MV-4-11 (cell line): ENCODE measurements around the gene SLC38A4.
"Not testable (repeated sequence)": the region's sequence is repeated elsewhere in the genome, so short reads cannot be mapped to it uniquely, and the experiment has no call there.

Source experiments
- DNase-seq: peaks from one replicate; lab custom pipeline; 2025; lab: John Stamatoyannopoulos, UW

Gene SLC38A4, protein sequence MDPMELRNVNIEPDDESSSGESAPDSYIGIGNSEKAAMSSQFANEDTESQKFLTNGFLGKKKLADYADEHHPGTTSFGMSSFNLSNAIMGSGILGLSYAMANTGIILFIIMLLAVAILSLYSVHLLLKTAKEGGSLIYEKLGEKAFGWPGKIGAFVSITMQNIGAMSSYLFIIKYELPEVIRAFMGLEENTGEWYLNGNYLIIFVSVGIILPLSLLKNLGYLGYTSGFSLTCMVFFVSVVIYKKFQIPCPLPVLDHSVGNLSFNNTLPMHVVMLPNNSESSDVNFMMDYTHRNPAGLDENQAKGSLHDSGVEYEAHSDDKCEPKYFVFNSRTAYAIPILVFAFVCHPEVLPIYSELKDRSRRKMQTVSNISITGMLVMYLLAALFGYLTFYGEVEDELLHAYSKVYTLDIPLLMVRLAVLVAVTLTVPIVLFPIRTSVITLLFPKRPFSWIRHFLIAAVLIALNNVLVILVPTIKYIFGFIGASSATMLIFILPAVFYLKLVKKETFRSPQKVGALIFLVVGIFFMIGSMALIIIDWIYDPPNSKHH

DNA sequence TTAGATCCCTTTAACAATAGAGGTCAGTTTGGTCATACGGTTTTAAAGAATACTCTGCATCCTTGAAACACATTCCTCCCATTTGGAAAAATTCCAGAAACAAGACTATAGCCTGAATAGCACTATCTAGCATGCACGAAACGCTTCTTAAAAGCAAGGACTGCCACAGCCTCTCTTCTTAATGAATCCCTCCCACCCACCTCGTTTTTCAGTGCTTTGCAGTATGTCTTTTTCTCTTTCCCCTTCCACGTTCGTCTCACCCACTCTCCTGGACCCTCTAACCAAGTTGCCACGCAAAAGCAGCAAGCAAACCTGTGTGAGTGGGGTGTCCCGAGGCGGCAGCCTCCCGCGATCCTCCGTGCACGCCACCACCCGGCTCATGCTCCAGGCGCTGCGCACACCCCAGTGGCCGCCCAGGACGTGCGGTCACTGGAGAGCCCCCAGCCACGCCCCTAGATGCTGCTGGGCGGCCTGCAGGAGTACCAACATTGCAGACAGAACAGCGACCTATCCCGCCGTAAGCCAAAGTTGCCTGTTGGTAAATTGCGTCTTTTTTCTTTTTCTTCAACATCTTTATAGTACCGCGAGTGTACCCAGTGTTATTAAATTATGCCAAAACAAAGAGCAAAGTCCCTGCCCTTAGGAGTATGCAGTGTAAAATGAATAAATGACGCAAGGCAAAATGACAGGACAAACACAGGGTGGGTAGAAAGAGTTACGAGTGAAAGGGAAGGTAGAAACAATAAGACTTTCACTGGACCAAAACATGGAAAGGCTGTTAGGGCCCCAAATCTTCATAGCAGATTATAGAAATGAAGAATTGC lies at the start of gene SLC38A4:
Gene SLC38A4 (minus strand): TSS at position 407 of the 824 bp plus-strand sequence. CDS start 32,926 bp downstream, outside the sequence.
- DNase-seq: no peak

DNA sequence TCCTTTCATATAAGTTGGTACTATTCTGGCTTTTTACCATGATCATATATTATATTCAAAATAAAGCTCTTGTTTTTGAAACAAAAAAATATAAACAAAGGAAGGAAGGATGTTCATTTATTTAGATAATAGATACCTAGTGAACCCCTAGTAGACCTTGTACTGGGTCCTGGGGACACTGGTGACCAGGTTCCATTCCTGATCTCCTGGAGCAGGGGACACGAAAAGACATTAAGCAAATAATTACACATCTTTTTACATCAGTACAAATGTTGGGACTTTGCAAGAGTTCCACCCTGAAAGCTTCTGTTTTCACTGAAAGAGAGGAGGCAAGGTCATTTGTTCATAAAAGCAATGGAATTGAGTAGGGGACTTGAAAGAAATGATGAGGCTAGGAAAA lies 49.3 kb upstream of the SLC38A4 start:
- no peak for DNase-seq

DNA sequence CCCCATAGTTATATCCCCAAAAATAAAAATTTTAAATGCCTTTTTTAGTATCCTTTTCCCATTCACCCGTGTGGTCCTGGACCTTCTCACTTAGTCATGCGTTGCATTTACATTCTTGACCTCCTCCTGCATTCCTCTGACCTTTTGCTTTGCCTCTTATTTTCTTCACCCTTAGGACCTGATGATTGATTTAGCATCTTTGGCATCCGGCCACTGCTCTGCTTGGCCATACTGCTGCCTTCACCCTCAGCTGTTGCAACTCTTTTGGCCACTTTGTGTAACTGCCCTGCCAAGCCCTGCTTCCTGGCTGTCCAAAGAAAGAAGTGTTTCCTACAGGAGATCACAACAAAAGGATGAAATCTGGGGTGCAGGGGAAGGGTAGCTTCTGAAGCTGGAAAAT lies 48.8 kb upstream of the SLC38A4 start:
- no peak for DNase-seq

DNA sequence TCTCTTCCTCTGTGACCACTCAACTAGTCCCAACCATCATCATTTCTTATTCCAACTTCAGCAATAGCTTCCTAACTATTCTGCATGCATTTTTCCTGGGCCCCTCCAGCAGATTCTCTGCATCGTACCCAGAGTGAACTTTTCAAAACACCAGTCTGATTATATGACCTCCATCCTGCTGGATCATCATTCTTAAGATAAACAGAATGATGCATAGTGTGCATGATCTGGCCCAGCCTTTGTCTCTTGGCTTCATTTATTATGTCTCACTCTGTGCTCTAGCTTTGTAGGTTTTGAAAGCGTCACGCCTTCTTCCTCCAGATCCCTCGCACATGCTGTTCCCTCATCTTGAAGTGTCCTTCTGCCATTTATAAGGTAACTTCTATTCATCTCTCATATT lies 46.3 kb upstream of the SLC38A4 start:
- no peak for DNase-seq

DNA sequence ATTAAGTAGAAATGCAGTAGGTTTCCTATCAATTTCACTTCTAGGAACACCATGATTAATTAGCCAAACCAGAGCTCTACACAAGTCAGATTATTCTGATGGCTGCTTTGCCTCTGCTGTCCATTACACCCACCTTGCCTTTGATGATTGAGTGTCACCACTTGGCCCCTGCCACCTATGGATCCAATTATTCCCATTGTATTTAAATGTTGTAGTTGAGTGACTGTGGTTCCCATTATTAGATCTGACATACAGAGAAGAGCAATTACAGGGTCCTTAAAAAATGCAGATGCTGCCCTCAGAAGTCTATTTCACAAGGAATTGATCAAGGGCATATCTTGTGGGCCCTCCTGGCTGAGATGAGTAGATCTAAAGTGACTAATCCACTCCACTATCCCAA lies 39.5 kb upstream of the SLC38A4 start:
- no peak for DNase-seq

DNA sequence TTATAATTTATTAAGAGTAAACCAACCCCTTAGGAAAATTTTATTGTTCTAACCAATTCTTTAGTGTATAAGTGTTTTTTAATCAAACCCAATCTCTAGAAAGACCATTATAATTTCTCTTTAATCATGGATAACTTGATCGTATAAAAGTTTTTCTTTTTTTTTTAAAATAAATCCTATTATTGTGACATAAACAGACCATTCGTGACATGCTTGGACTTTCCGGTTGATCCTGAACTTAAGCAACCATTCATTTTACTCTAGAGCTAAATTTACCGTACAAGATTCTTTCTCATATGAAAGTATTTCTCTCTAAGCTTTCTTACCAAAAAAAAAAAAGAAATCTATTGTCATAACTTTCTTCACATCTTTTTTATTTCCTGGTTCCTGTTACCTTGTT lies 32.6 kb upstream of the SLC38A4 start:
- DNase-seq: no peak

DNA sequence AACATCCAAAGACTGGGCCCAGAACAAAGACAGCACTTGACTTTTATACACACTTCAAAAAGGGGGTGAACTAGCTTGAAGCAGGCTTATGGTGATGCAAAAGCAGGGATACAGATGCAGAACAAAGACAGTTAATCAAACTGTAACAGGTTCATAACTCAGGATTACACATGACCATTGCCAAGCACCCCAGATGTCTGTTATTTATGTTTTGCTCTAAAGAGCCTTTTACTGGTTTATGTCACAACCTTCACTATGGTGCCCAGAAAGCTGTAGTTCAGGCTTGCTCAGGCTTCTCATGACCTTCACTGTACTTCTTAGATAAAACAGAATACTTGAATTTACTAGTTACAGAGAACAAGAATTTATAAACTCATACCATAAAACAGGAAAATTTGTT lies 31.7 kb upstream of the SLC38A4 start:
- DNase-seq: no peak

DNA sequence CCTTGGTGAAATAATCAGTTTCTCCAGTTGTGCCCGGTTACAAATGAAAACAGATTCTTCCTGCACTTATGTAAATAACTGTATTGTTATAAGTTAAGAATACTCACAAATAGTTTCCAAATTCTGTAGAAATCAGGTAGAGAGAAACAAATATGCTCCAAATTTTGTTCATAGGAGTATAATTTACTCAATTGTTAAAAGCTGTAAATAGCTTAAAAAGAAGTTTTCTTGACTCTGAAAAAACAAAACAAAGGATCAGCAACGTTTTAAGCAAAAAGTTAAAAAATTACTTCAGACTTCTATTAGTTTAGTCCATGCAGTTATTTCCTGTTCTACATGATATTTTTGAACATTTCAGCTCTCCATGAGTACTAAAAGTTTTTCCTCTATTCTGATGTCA lies 30.0 kb upstream of the SLC38A4 start:
- peak; percentile 4 for DNase-seq

DNA sequence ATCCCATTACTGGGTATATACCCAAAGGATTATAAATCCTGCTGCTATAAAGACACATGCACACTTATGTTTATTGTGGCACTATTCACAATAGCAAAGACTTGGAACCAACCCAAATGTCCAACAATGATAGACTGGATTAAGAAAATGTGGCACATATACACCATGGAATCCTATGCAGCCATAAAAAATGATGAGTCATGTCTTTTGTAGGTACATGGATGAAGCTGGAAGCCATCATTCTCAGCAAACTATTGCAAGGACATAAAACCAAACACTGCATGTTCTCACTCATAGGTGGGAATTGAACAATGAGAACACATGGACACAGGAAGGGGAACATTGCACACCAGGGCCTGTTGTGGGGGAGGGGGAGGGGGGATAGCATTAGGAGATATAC lies 28.4 kb upstream of the SLC38A4 start:
- not testable (repeated sequence) for DNase-seq

DNA sequence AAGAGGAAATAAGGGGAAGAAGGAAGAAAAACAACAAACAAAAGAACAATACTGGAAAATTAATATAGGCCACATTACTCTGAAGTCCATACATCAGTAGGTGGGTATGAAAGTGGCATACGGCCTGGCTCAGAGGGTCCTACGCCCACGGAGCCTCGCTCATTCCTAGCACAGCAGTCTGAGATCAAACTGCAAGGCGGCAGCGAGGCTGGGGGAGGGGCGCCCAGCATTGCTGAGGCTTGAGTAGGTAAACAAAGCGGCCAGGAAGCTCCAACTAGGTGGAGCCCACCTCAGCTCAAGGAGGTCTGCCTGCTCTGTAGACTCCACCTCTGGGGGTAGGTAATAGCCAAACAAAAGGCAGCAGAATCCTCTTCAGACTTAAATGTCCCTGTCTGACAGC lies 23.0 kb upstream of the SLC38A4 start:
- not testable (repeated sequence) for DNase-seq

DNA sequence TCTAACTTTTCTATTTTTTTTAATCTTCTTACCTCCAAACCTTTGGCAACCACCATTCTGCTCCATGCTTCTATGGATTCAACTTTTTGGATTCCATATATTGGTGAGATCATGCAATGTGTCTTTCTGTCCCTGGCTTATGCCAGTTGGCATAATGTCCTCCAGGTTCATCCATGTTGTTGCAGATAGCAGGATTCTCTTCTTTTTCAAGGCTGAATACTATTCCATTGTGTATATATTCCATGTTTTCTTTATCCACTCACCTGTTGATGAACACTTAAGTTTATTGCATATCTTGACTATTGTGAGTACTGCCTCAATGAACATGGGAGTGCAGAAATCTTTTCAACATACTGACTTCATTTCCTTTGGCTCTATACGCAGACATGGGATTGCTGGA lies 21.2 kb upstream of the SLC38A4 start:
- DNase-seq: no peak

DNA sequence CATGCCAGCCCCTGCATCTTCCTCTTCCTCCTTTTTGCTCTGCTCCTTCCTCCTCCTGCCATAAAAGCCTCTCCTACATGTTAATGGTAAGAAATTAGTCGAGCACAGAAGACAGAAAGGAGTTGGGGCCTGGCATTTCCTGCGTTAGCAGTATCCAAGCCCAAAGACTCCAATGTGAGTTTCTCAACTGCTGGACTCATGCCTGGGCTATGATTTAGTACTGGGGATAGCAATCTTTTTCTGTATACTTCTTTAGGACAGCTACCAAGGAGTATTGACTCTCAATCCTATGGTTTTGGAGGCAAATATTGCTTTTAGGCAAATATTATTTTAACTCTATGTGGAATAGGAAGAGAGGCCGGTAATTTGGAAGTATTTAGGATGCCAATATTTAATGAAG lies 18.0 kb upstream of the SLC38A4 start:
- peak; percentile 3 for DNase-seq

DNA sequence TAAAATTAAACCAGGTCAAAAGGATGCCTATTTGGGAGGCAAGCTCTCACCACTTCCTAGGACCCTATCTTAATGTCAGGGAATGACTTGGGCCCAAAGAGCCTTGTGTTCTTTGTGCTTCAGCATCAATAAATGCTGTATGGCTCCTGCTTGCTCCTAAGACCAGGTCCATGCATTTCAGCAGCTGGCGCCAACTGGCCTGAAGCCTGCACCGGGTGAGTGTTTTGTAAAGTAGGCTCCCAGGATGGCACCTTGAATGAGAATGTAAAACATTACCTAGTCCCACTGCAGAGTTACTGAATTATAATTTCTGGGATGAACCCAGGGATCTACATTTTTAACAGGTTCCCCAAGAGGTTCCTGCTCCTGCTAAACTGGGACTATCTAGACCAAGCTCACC lies 16.1 kb upstream of the SLC38A4 start:
- DNase-seq: no peak

DNA sequence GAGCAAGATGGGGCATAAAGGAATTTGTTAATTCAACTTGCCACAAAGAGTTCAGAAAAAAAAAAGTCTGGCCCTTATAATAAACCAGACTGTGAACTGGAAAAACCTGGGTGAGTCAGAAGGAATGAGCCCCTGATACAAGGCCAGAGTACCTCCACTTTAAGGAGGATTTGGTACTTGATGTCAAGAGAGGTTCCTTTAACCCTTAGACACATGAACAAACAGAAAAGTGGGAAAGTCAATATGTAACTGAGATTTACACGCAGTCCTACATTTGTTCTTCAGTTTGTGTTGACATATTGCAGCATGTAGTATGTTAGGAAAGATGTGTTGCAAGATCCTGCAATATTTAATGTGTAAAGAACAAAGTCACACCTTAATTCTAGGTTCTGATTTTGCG lies 14.2 kb upstream of the SLC38A4 start:
- no peak for DNase-seq

DNA sequence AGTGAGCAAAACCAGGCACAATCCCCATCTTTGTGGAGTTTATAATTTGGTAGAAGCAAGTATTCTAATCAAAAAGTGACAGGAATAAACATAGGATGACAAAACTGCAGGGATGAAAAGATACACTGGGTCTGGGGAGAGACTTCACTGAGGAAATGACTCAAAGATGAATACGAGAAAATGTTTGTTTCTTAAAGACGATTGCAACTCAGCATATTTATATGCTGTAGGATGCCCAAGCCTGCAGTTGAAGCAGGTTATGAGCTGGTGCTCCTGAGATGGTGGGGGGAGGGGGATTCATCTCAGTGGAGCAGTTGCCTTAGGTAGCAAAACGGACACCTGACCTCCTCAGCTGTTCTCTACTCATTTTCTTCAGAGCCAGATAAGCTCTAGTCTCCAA lies 13.4 kb upstream of the SLC38A4 start:
- DNase-seq: no peak

DNA sequence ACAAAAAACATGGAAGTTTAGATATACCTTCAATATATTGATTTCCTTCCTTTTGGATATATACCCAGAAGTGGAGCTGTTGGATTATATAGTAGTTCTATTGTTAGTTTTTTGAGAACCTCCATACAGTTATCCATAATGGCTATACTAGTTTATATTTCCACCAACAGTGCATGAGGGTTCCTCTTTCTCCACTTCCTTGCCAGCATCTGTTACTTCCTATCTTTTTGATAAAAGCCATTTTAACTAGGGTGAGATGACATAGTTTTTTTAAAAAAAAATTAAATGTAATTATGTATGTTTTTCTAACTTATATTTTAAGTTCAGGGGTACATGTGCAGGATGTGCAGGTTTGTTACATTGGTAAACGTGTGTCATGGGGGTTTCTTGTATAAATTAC lies 10.0 kb upstream of the SLC38A4 start:
- peak; percentile 9 for DNase-seq

DNA sequence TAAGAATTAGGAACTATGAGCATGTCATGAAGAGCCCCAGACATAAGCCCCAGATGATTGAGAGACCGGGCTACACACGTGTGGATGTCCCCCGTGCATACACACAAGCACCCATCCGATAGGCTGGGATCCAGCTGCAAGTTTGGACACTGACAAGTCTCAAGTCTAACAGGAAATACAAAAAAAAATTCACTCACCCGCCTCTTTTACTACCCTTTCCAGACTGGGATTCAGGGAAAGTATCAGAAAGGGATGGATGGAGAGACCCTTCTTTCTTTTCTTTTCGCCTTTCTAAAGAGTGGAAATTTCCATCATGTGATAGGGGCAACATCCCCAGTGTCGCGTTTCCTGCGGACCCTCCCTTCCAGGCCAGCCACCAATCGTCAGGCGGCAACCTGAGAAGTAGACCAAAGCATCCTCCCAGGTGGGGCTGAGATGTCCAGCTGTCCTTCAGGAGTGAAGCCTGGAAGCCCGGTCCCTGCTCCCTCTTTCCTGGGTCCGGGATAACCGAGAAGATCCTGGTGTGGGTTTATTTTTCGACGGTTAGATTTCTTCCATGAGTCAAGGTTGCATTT lies 6.4 kb upstream of the SLC38A4 start:
- DNase-seq: no peak

DNA sequence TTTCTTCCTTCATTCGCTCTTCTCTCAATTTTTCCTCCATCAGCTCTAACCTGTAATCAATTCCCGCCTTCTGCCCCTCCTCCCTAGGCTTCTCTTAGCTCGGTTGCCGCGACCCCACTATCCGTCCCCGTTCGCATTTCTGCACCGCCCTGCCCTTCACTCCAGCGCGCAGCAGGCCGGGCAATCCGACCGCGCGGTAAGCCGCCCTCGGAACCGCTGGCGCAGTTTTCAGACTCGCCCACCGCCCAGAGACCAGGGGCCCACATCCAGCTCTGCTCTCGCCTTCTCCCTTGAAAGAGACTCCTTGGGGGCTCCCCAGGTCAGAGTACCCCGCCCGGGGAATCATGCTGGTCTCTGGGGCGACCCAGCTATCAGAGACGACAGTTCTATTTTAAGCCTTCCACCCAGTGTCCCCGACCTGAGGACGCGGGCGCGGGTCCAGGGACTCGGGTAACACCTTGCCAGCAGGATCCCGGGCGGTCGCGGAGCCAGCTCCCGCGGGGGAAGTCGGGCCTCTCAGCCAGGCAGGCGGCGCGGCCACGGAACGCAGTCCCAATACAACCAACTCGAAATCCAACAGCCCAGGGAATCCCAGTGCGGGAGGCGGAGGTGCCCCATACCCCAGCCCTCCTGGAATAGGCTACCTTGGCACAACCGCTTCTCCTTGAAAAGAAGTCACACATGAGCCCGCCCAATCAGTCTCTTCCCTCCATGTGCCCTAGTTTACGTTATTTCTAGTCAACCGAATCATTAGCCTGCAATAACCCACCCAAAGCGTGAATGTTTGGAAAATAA lies 5.7 kb upstream of the SLC38A4 start:
- DNase-seq: no peak

DNA sequence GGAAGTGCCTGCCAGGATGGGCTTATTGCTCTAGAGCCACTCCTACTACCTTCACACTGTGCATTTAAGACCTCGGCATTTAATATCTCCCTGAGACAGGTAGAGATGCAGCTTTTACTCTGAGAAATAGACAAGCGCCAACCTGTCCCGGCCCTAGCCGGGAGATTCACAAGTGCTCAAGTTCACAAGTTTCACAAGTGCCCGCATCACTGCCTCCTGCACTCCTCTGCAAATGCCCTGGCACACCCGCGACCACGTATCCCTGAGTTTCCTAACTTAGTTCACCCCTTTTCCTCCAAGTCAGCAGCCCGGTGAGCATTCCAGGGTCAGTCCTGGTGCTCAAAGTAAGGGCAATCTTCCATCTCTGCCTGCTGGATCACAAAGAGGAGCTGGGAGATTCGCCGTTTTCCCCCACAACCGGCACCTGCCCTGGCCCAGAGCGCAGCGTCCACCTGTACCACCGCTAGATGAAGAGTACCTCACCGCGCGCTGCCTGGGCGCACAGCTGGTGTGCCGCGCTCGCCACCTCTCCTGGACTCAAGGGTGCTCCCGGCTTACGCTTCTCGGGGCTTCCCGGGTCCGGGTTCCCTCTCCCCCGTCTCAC lies 5.0 kb upstream of the SLC38A4 start:
- DNase-seq: no peak

DNA sequence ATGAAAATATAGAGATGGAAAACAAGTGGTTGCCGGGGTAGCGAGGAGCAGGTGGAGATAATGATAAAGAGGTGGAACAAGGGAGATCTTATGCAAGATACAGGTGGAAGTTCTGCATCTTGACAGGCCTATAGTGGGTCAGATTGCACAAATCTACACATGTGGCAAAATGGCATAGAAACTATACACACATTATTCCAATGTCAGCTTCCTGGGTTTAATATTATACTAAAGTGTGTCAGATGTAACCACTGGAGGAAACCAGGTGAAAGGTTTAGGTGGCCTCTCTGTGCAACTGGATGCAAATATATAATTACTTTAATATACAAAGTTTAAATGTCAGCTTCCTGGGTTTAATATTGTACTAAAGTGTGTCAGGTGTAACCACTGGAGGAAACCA lies 1.1 kb downstream of the SLC38A4 start:
- no peak for DNase-seq

DNA sequence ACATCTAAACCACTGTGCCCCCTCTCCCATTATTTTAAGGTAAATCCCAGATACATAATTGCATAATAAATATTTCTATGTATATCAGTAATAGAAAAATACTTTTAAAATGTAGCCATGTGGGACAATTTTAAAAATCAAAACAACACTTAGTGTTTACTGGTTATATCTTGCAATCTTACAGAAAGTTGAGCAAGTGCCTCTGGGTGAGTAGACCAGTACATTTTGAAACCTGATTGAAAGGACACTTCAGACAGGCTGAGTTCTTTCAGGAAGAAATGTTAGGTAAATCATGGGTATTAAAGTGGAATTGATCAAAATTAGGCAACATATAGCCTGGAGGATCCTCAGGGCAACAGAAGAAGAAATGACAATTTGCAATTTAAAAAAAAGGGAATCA lies 7.2 kb downstream of the SLC38A4 start:
- no peak for DNase-seq
